ENCODE results near the gene WARS2.

WARS2 gene

DNA sequence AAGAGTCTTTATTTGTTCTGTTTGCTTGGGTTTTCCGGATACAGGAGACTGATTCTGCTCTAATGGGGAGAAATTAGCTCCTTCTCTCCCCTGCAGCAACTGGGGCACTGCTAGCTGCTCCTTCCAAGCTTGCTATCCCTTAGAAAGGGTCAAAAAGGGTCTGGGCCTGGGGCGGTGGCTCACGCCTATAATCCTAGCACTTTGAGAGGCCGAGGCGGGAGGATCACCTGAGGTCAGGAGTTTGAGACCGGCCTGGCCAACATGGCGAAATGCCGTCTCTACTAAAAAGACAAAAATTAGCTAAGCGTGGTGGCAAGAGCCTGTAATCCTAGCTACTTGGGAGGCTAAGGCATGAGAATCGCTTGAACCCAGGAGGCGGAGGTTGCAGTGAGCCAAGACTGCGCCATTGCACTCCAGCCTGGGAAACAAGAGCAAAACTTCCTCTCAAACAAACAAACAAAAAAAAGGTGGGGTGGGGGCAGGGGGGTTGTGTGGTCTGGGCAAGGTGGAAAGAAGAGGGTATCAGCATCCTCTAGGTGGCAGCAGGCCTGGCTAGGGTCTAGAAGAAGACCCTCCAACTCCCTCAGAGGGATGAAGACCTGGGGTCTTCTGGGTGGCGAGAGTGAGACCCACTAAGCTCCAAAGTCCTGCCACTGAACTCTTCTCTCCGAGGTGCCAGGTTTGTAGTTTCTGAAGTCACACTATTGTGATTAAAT is 136.9 kb downstream of the WARS2 start:
- DNase-seq (ENCODE audit: low read depth) = no peak
- no peak overlapping the region for H3K4me3 ChIP-seq (ENCODE audit: low read depth, low read length)
- no peak for TF ChIP-seq CTCF (IDR thresholded peaks at IDR 0.05; ENCODE audit: low read depth, low read length, missing control alignments)

GRCh38 chr1:119002028-119002686 is 138.3 kb downstream of the WARS2 start:
- TF ChIP-seq CTCF (IDR thresholded peaks at IDR 0.05; ENCODE audit: low read depth, low read length, missing control alignments) = no peak
- DNase-seq (ENCODE audit: low read depth) = no peak
- H3K4me3 ChIP-seq (ENCODE audit: low read depth, low read length) = no peak overlapping the region

DNA sequence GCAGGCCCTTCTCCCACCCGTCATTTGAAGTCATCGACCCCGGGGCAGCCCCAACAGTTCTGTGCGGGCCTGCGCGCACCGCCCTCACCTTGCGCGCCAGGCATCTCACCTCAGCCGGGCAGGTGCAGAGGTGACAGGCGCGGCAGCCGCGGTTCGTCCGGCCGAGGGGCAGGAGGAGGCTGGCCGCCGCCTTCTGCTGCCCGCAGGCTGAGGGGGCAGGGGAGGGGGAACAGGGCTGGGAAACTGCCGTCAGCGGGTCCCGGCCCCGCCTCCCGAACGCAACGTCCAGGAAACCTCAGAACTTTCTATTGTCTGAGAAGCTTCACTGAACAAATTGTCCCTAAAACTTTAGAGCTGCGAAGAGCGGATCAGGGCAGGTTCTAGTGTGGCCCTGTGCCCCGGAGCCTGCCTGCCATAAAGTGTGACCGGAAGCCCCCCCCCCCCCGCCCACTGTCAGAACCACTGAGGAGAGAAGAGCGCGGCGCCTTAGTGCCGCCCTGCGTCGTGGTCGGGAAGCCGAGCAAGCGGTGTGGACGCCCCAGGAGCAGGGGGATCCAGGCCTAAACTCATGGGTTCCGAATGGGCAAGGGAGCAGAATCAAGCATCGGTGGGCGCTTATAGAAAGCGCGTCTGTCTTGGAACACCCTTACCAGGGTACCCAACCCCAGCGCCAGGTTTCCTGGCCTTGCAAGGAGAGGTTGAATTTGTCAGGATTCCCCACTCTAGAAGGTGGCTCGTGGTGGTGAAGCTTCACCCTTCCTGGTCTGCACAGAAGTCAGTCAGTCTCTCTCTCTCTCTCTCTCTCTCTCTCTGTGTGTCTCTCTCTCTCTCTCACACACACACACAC is 139.0 kb downstream of the WARS2 start:
- DNase-seq (ENCODE audit: low read depth) = no peak
- no peak overlapping the region for H3K4me3 ChIP-seq (ENCODE audit: low read depth, low read length)
- no peak for TF ChIP-seq CTCF (IDR thresholded peaks at IDR 0.05; ENCODE audit: low read depth, low read length, missing control alignments)

- H3K4me3 ChIP-seq (ENCODE audit: low read depth, low read length) = no peak overlapping the region
- no peak for TF ChIP-seq CTCF (IDR thresholded peaks at IDR 0.05; ENCODE audit: low read depth, low read length, missing control alignments)
- DNase-seq (ENCODE audit: low read depth) = no peak
Observed at GRCh38 chr1:119000371-119001180, 139.9 kb downstream of the WARS2 start.

DNA sequence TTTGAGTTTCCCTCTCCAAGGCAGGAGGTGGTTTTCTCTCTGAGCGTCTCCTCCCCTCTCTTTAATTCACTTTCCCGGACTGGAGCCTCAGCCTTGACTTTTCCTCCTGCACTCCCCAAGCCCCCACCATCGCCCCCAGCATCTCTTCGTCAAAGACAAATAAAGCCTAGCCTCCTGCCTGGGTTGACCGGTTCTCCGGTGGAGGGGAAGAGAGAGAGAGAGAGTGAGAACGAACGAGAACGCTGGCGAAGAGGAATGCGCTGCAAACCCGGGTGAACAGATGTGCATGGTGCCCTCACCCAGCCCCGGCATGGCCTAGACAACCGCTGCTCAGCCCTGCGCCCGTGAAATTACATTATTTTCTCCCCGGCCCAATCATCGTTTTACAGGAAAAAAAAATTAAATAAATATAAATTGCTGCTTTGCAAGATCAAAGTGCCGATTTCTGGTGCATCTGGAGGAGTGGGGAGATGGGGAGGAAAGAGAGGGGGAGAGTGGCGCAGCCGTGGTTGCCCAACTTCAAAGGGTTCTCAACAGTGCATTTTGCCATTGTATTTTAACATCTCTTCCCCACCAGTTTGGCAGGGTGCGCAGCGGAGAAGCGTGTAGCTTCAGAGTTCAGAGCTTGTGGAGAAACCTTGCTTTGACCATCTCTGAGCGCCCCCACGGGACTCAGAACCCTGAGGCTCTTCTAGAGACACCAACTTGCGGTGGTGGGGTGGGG is 140.9 kb downstream of the WARS2 start:
- DNase-seq (ENCODE audit: low read depth) = no peak
- H3K4me3 ChIP-seq (ENCODE audit: low read depth, low read length) = no peak overlapping the region
- TF ChIP-seq CTCF (IDR thresholded peaks at IDR 0.05; ENCODE audit: low read depth, low read length, missing control alignments) = no peak

- no peak for DNase-seq (ENCODE audit: low read depth)
- TF ChIP-seq CTCF (IDR thresholded peaks at IDR 0.05; ENCODE audit: low read depth, low read length, missing control alignments) = no peak
- H3K4me3 ChIP-seq (ENCODE audit: low read depth, low read length) = no peak overlapping the region
Observed at GRCh38 chr1:118998171-118998570, 142.3 kb downstream of the WARS2 start.

Data from GM12864 (cell line).